GM19193 (cell line): ENCODE data around the gene KIFC3.

ENCODE experiments used
- POLR2A ChIP-seq: IDR thresholded peaks from 4 replicates; pipeline ENCODE4 v1.6.1; 2011; ENCODE audit not compliant: insufficient read depth, insufficient read length; ENCODE audit errors: extremely low read depth

Gene KIFC3, protein sequence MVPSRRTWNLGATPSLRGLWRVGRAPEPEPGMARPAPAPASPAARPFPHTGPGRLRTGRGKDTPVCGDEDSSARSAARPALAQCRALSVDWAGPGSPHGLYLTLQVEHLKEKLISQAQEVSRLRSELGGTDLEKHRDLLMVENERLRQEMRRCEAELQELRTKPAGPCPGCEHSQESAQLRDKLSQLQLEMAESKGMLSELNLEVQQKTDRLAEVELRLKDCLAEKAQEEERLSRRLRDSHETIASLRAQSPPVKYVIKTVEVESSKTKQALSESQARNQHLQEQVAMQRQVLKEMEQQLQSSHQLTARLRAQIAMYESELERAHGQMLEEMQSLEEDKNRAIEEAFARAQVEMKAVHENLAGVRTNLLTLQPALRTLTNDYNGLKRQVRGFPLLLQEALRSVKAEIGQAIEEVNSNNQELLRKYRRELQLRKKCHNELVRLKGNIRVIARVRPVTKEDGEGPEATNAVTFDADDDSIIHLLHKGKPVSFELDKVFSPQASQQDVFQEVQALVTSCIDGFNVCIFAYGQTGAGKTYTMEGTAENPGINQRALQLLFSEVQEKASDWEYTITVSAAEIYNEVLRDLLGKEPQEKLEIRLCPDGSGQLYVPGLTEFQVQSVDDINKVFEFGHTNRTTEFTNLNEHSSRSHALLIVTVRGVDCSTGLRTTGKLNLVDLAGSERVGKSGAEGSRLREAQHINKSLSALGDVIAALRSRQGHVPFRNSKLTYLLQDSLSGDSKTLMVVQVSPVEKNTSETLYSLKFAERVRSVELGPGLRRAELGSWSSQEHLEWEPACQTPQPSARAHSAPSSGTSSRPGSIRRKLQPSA

DNA sequence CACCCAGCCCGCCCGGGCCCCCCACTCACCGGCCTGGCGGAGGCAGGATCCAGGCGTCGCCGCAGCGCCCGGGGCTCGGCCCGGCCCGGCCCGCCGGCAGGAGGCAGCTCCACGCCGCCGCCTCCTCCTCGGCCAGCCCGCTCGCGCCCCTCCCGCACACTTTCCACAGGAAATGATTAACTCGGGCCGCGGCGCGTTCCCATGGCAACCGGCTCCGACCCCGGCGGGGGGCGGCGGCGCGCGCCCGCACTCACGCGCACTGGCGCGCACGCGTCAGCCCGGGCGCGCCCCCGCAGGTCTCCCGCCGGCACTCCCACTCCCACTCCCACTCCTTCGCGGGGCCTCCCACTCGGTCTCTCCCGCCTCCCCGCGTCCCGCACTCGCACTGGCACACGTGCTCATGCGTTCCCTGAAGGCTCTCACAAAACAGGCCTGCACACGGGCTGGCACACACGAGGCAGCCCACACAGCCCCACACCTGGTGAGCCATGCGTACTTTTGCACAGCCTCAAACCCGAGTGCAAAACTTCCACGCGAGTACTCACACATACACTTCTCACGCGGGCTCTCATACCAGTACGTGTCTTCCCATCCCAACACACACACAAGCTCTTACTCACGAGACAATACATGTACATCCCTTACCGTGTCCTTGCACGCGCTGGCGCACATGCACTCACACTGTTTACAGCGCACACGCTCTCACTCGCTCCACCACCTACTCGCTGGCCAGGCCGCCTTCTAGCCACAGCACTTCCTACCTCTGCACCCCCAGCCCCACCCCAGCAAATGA lies at the start of gene KIFC3:
Gene KIFC3 (minus strand): TSS at position 151 of the 793 bp plus-strand sequence. CDS start 4,248 bp downstream, outside the sequence.
- no peak for TF ChIP-seq POLR2A

DNA sequence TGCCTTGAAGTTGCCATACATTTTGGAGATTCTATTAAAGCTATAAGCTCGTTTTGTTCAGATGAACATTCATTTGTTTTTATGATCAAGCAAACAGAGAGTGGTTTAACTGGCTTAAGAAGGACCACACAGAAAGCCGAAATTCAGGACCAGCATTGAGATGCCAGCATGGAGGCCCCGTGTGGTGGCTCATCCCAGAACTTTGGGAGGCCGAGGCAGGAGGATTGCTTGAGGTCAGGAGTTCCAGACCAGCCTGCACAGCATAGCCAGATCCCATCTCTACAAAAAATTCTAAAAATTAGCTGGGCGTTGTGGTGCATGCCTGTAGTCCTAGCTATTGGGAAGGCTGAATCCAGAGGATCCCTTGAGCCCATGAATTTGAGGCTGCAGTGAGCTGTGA lies 45.9 kb upstream of the KIFC3 start:
- no peak for TF ChIP-seq POLR2A

DNA sequence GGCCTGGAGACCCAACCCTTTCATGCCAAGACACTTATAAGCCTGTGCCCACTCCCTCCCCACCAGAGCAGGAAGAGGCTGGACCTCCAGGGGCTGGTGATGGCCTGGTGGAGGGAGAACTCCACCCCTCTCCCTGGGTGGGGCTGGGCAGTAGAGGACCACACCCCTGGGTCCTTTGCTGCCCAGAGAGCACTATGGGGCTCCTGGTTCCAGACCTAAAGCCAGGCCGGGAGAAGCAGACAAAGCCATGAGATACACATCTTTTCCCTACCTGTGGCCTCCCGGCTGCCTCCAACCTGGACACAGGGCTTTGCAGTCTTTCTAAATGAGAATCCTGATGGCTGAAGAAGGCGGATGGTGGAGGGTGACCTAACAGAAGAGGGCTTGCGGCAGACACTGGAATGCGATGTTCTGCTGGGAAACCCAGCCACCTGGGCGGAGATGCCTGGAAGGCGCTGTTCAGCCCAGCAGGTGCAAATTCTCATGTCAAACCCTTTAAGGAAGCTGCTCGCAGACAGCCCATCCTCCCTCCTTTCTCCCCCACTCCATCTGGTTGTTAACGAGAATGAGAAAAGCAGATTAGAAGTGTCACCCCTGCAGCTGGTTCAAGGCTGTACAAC lies 43.9 kb upstream of the KIFC3 start:
- no peak for TF ChIP-seq POLR2A

DNA sequence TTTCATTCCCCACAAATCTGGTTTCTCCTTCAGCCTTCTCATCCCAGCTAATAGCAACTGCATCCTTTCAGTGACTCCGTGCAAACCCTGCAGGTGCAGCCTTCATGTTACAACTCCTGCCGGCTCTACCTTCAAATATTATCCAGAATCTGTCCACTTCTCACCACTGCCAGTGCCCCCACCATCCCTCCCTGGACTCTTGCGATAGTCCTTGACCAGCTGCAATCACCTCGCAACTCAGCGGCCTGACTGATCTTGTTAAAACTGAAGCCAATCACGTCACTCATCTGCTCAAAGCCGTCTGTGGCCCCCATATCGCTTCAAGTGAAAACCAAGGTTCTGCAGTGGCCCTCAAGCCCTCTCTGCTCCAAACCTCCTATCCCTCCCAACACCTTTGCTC lies 42.8 kb upstream of the KIFC3 start:
- no peak for TF ChIP-seq POLR2A

DNA sequence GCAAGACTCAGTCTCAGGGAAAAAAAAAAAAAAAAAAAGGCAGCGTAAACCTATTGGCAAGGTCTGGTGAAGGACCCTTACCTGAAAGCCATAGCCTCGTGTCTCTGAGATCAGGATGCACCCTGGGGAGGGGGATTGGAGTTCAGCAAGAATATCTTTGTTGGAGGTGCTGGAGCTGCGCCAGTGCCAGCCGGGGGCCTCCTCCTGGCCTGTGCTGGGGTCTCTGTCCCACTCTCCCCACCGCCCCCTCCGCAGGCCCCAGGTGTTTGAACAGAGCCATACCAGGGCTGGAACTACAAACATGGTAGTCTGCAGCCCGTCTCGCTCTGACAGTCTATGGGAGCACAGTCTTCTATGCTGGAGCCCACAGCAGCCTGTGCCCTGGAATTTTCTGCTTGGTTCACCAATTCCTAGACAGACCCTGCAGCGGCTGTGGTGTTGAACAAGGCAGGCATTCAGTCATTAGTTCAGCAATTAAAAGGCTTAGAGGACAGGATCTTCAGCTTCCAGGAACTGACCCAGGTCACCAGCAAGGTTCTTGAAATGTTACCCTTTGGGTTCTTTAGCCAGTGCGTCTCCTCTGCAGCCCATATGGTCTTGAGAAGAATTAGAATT lies 42.2 kb upstream of the KIFC3 start:
- no peak for TF ChIP-seq POLR2A

DNA sequence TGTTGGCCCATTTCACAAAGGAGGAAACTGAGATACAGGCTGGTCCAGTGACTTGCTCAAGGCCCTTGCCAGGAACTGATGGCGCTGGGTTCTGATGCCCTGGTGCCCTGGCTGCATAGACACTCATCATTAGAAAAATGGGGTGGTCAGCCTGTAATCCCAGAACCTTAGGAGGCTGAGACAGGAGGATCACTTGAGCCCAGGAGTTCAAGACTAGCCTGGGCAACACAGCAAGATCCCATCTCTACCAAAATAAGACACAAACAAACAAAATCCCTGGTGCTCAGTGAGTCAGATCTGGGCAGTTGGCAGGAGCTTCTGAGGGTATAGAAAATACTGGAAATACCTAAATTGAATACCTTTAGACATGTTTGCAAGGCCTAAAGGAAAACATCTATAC lies 41.1 kb upstream of the KIFC3 start:
- no peak for TF ChIP-seq POLR2A

DNA sequence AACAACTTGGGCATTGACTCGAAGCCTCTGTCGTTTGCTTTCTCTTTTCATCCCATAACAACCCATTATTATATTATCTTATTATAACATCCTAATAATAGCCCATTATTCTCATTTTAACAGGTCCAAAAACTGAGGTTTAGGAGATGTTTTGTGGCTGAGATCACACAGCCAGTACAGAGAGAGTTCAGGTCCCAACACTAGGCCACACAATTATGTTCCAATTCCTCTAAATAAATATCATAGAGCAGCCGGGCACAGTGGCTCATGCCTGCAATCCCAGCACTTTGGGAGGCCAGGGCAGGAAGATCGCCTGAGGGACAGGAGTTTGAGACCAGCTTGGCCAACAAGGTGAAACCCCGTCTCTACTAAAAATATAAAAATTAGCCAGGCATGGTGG lies 40.3 kb upstream of the KIFC3 start:
- TF ChIP-seq POLR2A = no peak

DNA sequence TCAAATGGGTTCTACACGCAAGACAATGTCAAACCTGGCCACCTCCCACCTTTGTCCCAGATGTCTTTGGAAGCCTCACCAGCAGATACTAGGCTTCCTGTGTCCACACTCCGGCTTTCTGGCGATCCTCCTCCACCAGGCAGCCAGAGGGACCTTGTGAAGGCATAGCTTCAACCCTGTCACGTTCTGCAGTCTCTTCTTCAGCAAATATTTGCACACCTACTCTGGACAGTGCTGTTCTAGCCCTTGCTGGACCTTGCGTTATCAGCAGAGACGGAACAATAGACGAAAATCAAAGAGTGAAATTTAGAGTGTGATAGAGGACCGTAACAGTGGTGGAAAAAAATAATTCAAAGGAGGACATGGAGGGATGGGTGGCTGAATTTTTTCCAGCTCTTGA lies 38.5 kb upstream of the KIFC3 start:
- no peak for TF ChIP-seq POLR2A

DNA sequence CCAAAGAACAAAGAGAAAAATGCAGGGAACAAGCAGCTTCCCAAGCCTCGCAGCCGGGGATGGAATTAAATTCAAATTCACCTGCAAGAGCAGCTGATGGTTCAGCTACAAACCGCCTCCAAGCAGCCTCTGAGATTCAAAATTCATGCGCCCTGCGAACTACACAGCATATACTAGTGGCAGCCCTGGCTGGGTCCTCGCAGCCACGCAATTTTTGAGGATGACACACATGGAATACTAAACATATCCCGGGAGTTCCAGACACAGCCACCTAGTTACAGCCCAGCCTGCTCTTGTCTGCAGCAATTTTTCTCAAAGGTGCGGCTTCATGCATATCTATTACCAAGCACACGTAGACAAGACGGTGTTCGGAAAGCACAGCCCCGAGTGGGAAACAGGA lies 35.9 kb upstream of the KIFC3 start:
- TF ChIP-seq POLR2A = no peak

DNA sequence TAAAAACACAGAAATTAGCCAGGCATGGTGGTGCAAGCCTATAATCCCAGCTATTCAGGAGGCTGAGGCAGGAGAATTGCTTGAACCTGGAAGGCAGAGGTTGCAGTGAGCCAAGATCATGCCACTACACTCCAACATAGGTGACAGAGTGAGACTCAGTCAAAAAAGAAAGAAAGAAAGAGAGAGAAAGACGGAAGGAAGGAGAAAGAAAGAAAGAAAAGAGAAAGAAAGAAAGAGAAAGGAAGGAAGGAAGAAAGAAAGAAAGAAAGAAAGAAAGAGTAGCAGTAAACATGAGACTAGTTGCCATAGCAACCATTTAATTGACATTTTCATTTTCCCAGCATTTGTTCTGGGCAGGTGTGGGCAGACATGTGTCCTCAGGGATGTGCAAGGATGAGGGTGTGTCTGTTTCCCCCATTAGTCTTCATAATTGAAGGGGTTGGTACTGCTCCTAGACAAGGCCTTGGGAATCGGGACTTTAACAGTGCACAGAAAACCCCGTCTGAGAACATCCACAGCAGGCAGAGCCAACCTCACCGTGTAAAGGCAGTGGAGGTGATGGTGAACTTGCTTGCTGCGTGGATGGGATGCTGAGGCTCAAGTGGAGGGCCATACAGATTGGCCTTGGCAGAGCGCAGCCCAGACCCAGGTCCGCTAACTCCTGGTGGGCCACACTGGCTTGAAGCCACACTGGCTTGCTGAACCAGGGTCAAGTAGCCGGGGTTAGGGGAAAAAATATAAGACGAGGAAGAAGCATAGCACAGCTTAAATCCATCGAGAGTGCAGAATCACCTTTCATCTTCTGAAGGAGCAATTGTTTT lies 35.2 kb upstream of the KIFC3 start:
- TF ChIP-seq POLR2A = no peak

DNA sequence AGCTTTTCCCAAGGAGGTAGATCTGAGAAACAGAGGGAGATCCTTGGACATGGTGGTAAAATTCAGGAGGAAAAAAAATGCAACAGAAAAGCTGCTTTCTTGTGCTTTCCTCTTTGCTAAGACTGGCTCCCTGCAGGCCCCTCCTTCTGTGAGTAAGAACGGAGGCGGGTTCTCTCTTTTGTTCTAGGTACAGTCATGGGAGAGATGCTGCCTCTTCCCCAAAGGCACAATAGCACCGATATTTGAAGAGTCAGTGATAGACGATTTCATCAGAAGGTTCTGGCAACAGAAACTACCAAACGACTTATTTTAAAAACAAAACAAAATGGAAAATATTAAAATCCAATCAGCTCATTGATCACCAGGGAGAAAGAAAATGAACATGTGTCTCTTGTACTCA lies 32.6 kb upstream of the KIFC3 start:
- TF ChIP-seq POLR2A = no peak

DNA sequence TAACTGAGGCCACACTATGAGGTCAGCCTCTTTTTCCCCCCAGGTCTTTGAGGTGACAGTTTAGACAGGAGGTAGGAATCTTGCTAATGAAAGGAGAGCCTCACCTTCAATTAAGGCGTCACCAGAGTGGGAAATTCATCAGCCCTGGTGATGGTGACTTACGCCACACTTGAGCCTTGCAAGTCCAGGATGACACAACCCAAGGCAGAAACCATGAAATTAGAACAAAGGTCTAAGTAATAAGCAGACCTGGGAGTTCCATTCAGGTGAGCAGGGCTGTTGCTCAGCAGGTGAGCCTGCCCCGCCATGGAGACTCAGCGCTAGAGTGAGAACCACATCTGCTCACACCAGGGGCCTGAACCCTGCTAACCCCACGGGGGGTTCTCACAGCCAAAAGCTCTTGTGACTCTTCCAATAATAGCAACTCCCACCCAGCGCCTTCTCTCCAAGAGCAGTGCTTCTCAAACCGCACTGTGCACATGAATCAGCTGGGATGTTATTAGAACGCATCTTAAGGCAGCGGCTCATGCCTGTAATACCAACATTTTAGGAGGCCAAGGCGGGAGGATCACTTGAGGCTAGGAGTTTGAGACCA lies 28.7 kb upstream of the KIFC3 start:
- TF ChIP-seq POLR2A = no peak

DNA sequence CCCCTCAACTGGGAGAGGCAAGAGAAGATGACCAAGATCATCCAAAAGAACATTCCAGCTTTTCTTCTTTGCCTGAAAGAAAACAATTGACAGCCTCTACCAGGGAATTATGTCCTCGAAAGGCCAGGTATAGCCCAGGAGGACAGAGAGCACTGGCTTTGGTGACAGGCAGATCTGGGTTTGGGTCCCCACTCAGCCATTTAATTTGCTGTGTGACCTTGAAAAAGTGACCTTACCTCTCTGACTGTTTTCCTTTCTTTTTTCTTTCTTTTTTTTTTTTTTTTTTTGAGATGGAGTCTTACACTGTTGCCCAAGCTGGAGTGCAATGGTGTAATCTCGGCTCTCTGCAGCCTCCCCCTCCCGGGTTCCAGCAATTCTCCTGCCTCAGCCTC lies 27.7 kb upstream of the KIFC3 start:
- no peak for TF ChIP-seq POLR2A
